ENCODE data around the gene ZNF326.
"Not testable (repeated sequence)": the region's sequence is repeated elsewhere in the genome, so short reads cannot be mapped to it uniquely, and the experiment has no call there.

The ZNF326 gene

GRCh38 chr1:89998306-89998705 lies 3.4 kb downstream of the ZNF326 start:
- DNase-seq = no peak

GRCh38 chr1:89999208-89999607 lies 4.3 kb downstream of the ZNF326 start:
- no peak for DNase-seq

- no peak for DNase-seq
These were observed 4.7 kb downstream of the ZNF326 start for GRCh38 chr1:89999628-90000027.

GRCh38 chr1:90000934-90001676 lies 6.2 kb downstream of the ZNF326 start:
- DNase-seq = no peak

- DNase-seq = no peak
These were observed 13.1 kb downstream of the ZNF326 start for GRCh38 chr1:90007979-90008404.

- no peak for DNase-seq
These were observed 17.4 kb downstream of the ZNF326 start for GRCh38 chr1:90012300-90012699.

GRCh38 chr1:90023691-90024090 lies 28.8 kb downstream of the ZNF326 start:
- DNase-seq = no peak

- DNase-seq = no peak
These were observed 32.4 kb downstream of the ZNF326 start for GRCh38 chr1:90027281-90027680.

- DNase-seq = no peak
These were observed 44.7 kb downstream of the ZNF326 start for GRCh38 chr1:90039652-90040051.

GRCh38 chr1:90043586-90043985 lies 48.7 kb downstream of the ZNF326 start:
- DNase-seq = no peak

GRCh38 chr1:90044346-90044745 lies 49.4 kb downstream of the ZNF326 start:
- no peak for DNase-seq

- no peak for DNase-seq
These were observed 51.1 kb downstream of the ZNF326 start for GRCh38 chr1:90045853-90046563.

- no peak for DNase-seq
These were observed 51.7 kb downstream of the ZNF326 start for GRCh38 chr1:90046635-90047034.

GRCh38 chr1:90048043-90048442 lies 53.1 kb downstream of the ZNF326 start:
- no peak for DNase-seq

GRCh38 chr1:90062700-90063643 lies 68.1 kb downstream of the ZNF326 start:
- not testable (repeated sequence) for DNase-seq

- DNase-seq = not testable (repeated sequence)
These were observed 69.2 kb downstream of the ZNF326 start for GRCh38 chr1:90064109-90064508.

- no peak for DNase-seq
These were observed 72.5 kb downstream of the ZNF326 start for GRCh38 chr1:90067194-90067931.

GRCh38 chr1:90068611-90069280 lies 73.8 kb downstream of the ZNF326 start:
- DNase-seq = no peak

- no peak for DNase-seq
These were observed 79.2 kb downstream of the ZNF326 start for GRCh38 chr1:90074137-90074536.

GRCh38 chr1:90074566-90074965 lies 79.7 kb downstream of the ZNF326 start:
- DNase-seq = no peak

- no peak for DNase-seq
These were observed 80.1 kb downstream of the ZNF326 start for GRCh38 chr1:90074970-90075391.

- no peak for DNase-seq
These were observed 89.1 kb downstream of the ZNF326 start for GRCh38 chr1:90083995-90084394.
